Measurements from ENCODE around the gene SLC25A26. TPM values are rescaled to one million over a fixed set of nuclear protein-coding genes. Genes with fewer than 3 reads are reported as not detected.
"Not testable (repeated sequence)": the region's sequence is repeated elsewhere in the genome, so short reads cannot be mapped to it uniquely, and the experiment has no call there.

The SLC25A26 gene
- total RNA-seq, 3 donors from 2014 or later: 25.6 to 31.4 (median 30.9) TPM

GRCh38 chr3:66220066-66220465 is 735 bp upstream of the SLC25A26 start:
- Histone ChIP-seq H3K27ac (peak overlapping the region in 1 of 2 donors; percentile 84), H3K9me3 (no peaks in the 10 kb centered on the region), H3K36me3 (no peaks in the 10 kb centered on the region), H3K4me1 (peaks cover 0 to 5% of the 10 kb centered on the region in 2 donors), H3K27me3 (no peaks in the 10 kb centered on the region), H3K4me3 (peak overlapping the region; percentile 81 to 87 (median 85))
- intact Hi-C loops (cut with DNase I; ENCODE audit: low total_unique reads): no loop called here
- TF ChIP-seq CTCF (IDR thresholded peaks at IDR 0.05) (no peak), POLR2AphosphoS5 (IDR thresholded peaks at IDR 0.05) (no peak), POLR2A (IDR thresholded peaks at IDR 0.05) (no peak)
- DNase-seq (ENCODE audit: low spot score in 2 of 2): no peak

- DNase-seq (ENCODE audit: low spot score in 2 of 2): no peak
- H3K36me3 ChIP-seq: no peaks in the 10 kb centered on the region
- no peak overlapping the region for H3K4me3 ChIP-seq
- no peak overlapping the region for H3K27ac ChIP-seq
- no peaks in the 10 kb centered on the region for H3K27me3 ChIP-seq
- H3K4me1 ChIP-seq: peaks cover 0 to 5% of the 10 kb centered on the region in 2 donors
- TF ChIP-seq POLR2AphosphoS5 (IDR thresholded peaks at IDR 0.05) (no peak), POLR2A (IDR thresholded peaks at IDR 0.05) (no peak), CTCF (IDR thresholded peaks at IDR 0.05) (no peak)
- intact Hi-C loops (cut with DNase I; ENCODE audit: low total_unique reads): no loop called here
- H3K9me3 ChIP-seq: no peaks in the 10 kb centered on the region
Measured at GRCh38 chr3:66224220-66224619, 3.4 kb downstream of the SLC25A26 start.

GRCh38 chr3:66226093-66226492 is 5.3 kb downstream of the SLC25A26 start:
- H3K9me3 ChIP-seq; DNase-seq (ENCODE audit: low spot score in 2 of 2); intact Hi-C loops (cut with DNase I; ENCODE audit: low total_unique reads); H3K27me3 ChIP-seq; H3K4me3 ChIP-seq; H3K4me1 ChIP-seq; H3K27ac ChIP-seq; H3K36me3 ChIP-seq: not testable (repeated sequence)

- intact Hi-C loops (cut with DNase I; ENCODE audit: low total_unique reads): no loop called here
- Histone ChIP-seq H3K4me3 (no peak overlapping the region), H3K27ac (no peak overlapping the region), H3K9me3 (no peaks in the 10 kb centered on the region), H3K36me3 (no peaks in the 10 kb centered on the region), H3K27me3 (no peaks in the 10 kb centered on the region), H3K4me1 (no peaks in the 10 kb centered on the region)
- no peak for TF ChIP-seq CTCF (IDR thresholded peaks at IDR 0.05)
- TF ChIP-seq POLR2AphosphoS5 (IDR thresholded peaks at IDR 0.05): no peak
- TF ChIP-seq POLR2A (IDR thresholded peaks at IDR 0.05): no peak
- no peak for DNase-seq (ENCODE audit: low spot score in 2 of 2)
Measured at GRCh38 chr3:66227051-66227450, 6.2 kb downstream of the SLC25A26 start.

- Histone ChIP-seq H3K27ac (no peak overlapping the region), H3K27me3 (no peaks in the 10 kb centered on the region), H3K4me1 (no peaks in the 10 kb centered on the region), H3K4me3 (no peak overlapping the region), H3K36me3 (no peaks in the 10 kb centered on the region), H3K9me3 (no peaks in the 10 kb centered on the region)
- intact Hi-C loops (cut with DNase I; ENCODE audit: low total_unique reads): no loop called here
- no peak for DNase-seq (ENCODE audit: low spot score in 2 of 2)
- no peak for TF ChIP-seq POLR2AphosphoS5 (IDR thresholded peaks at IDR 0.05)
- no peak for TF ChIP-seq POLR2A (IDR thresholded peaks at IDR 0.05)
- TF ChIP-seq CTCF (IDR thresholded peaks at IDR 0.05): no peak
Measured at GRCh38 chr3:66227915-66228314, 7.1 kb downstream of the SLC25A26 start.

GRCh38 chr3:66228707-66229106 is 7.9 kb downstream of the SLC25A26 start:
- TF ChIP-seq POLR2A (IDR thresholded peaks at IDR 0.05) (no peak), CTCF (IDR thresholded peaks at IDR 0.05) (no peak), POLR2AphosphoS5 (IDR thresholded peaks at IDR 0.05) (no peak)
- H3K4me1 ChIP-seq: no peaks in the 10 kb centered on the region
- DNase-seq (ENCODE audit: low spot score in 2 of 2): no peak
- H3K9me3 ChIP-seq: no peaks in the 10 kb centered on the region
- H3K27me3 ChIP-seq: no peaks in the 10 kb centered on the region
- no peaks in the 10 kb centered on the region for H3K36me3 ChIP-seq
- H3K27ac ChIP-seq: no peak overlapping the region
- no peak overlapping the region for H3K4me3 ChIP-seq
- intact Hi-C loops (cut with DNase I; ENCODE audit: low total_unique reads): no loop called here
